NCI-H2196 (cell line): ENCODE results near the gene BTG4.

Experiments
- DNase-seq: peaks from one replicate; lab custom pipeline; 2025; ENCODE audit not compliant: unreplicated experiment; lab: John Stamatoyannopoulos, UW

BTG4 gene

DNA sequence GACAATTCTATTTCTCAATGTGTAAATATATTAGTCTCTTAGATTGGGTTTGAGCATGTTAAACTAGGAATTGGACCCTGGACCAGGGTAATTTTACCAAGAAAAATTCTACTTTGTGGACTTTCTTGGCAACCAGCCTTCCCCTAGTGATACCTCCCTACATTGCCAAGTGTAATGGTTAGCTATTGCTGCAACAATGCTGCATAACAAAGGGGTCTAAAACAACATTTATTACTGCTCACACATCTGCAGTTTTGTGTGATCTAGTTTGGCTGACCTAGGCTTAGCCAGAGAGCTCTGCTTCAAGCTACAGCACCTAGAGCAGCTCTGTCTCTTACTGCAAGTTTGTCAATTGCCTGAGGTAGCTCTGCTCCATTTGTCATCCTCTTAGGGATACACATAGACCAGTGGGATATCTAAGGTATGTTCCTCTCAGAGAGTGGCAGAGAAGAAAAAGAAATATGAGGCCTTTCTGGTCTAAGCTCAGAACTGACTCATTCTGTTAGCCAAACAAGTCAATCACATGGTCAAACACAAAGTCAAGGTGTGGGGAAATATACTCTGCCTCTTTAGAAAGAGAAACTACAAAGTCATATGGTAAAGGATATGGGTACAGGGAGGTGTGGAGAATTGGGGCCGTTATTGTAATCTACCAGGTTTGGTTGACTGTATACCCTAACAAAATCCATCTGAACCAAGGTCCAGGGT is 26.4 kb upstream of the BTG4 start:
- no peak for DNase-seq

DNA sequence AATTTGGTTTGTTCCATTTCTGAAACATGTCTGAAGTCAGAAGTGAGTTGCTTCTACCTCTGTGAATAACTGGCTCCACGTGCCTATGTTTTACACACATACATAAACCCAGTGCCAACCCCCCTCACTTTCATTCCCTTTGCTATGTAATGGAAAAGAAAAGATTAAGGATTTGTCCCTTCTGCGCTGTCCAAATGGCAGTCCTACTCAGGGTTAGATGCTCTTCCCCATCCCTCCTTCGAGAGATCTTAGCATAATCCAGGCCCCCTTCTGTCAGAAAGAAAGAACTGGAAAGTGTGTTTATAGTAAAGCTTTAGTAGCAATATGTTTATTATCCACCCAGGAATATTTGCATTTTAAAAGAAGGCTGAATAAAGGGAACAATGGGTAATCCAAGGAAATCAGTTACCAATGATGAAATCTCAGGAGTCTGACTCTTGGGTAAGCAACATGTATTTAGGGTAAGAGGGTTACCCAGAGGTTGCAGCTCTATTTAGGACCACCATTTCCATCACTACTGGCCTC is 25.2 kb upstream of the BTG4 start:
- DNase-seq: no peak

DNA sequence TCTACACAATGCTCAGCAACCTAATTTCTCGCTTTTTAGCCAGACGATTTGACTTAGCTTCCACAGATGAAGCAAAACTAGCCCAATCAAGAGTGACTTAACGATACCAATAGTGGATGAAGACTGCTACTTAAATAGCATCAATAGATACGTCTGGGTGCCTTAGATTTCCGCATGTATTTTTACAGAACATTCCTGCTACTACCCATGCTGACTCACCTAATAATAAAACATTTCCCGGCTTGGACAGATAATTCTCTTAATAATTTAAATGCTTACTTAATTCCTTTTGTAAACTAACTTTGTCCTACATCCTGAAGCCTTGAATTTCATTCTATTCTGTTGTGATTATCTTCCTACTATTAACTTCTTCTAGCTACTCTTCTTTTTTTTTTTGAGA is 23.1 kb upstream of the BTG4 start:
- DNase-seq: no peak

DNA sequence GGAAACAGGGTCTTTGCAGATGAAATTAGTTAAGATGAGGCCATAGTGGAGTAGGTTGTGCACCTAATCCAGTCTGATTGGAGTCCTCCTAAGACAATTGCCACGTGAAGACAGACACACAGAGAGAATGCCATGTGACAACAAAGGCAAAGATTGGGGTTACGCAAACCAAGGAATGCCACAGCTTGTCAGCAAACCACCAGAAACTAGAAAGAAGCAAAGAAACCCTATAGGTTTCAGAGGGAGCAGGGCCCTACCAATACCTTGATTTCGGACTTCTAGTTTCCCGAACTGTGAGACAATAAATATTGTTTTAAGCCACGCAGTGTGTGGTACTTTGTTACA is 20.2 kb upstream of the BTG4 start:
- no peak for DNase-seq

DNA sequence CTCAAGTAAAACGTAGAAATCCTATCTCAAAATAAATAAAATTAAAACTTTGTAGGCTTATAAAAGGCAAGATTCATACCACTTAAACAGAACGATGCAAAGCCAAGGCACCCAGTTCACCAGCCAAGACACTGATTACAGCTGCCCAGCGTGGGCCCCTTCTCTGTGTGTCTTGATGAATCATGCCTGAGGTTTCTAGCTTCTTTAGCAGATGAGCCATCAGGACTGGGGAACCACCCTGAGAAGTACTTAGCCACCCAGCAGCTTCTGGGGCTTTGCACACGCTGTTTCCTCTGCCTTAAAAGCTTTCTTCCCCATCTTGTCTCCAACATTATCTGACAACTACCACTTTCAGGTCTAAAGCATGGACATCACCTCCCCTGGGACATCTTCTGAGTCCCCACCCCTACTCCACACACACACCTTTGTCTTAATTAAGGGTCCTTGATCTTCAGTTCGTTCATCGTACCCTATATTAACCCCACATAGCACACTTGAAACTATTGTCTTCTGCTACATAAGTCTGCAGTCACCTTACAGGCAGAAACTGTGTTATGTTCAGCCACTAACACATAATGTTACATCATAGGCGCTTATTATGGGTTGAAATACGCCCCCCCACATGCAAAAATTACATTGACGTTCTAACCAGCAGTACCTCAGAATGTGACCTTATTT is 19.6 kb upstream of the BTG4 start:
- no peak for DNase-seq

DNA sequence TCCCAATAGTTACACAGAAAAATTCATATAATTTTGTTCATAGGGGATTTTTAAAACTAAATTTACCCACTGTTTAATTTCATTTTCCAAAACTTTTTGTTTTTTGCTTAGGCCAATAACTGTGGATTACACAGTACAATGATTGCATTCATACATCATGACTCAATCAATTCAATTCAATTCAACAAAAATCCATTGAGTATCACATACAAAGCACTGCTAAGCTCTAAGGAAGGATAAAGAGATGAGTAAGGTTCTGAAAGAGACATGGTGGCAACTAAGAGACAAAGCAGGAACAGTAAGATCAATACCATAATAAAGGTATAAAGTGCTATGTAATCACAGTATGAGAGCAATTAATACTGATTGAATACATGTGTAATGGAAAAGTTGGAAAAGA is 18.9 kb upstream of the BTG4 start:
- DNase-seq: no peak

DNA sequence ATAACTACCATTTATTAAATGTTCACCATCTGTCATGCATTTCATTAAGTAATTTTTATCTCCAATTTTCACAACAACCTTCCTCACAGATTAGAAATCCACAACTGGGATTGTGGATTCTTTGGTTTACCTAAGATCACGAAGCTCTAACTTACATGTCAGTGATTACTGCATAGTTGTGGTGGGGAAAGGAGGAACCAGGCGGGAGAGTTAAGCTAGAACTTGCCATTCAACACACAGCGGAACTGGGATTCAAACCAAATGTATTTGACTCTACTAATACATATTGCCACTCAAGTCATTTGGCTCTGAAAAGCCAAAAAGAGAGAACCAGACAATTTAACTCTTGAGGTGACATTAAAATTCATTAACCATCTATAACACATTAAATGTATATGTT is 17.9 kb upstream of the BTG4 start:
- no peak for DNase-seq

DNA sequence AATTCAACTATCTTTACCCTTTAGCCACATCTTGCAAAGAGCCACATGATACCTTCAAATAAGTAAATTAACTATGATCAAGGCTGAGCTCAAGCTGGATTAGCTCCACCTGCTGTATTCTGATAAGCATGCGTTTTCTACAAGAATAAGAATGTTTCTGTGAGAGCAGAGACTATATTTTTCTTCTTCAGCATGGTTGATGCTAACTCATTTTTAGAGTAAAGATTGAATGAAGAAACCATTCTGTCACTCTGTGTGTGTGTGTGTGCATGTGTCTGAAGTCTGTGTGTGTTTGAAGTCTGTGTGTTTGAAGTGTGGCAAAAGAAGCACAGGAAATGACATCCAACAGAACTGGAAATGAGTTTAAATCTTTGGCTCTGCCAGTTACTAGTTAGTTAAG is 16.4 kb upstream of the BTG4 start:
- DNase-seq: no peak

DNA sequence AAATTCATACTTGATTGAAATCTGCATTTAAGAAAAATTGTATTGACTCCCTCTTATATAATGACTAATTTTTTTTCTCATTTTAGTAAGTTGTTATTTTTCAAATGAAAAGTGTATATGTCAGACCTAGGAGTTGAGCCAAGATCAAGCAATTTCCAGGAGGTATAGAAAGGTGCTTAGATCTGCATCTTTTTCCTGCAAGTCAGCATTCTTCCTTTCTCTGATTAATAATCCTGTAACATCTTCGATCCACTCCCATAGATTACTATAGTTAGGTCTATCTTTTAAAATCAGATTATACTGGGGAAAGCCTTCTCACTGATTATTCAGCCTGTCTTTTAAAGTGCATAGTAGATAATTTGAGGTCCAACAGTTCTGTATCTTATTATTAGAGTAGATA is 15.1 kb upstream of the BTG4 start:
- no peak for DNase-seq

DNA sequence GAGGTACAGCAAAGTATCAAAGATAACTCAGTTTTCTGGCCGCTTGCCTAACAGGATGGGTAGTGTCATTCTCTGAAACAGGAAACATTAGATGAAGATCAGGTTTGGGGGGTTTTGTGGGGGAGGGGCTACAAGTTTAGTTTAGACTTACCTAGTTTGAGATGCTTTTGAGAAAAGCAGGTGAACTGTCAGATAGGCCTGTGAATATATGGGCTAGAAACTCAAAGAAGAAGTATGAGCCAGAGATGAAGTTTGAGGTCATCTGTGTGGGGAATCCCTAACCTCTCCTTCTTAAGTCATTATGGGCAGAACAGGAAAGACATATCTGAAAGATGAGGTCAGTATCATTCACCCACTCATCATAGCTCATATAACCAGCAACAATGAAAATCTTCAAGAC is 14.3 kb upstream of the BTG4 start:
- DNase-seq: no peak

DNA sequence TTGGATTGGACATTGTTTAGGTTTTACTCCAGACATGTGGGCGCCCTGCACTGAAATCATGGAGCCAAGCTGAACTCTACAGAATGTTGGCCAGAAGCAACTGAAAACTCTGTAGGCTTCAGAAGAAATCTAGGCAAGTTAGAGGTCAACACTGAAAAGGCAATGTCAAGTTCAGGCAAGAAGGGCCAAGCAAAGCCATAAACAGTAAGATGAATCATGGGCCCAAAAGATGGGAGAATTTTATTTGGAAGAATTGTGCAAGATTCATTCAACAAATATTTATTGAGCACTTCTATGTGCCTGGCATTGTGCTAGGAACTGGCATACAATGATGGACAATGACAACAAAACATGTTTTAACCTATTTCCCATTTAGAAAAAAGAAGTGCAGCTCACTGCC is 13.3 kb upstream of the BTG4 start:
- DNase-seq: no peak

DNA sequence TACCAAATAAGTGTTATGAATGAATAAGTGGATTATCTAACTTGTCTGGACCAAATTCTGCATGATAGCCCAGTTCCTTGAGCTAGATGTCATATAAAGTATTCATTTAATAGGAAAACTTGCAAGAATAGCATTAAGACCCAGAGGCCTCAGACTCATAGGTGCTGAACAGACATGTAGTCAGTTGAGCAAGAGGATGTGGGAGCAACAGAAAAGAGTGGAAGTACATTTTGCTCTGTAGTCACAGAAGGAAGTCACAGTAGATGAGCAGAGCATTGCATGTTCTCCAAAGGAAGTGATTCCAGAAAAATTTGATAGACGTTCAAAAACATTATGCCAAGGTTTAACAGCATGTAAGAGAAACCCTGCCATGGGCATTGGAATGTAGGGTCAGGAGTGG is 11.9 kb upstream of the BTG4 start:
- no peak for DNase-seq

DNA sequence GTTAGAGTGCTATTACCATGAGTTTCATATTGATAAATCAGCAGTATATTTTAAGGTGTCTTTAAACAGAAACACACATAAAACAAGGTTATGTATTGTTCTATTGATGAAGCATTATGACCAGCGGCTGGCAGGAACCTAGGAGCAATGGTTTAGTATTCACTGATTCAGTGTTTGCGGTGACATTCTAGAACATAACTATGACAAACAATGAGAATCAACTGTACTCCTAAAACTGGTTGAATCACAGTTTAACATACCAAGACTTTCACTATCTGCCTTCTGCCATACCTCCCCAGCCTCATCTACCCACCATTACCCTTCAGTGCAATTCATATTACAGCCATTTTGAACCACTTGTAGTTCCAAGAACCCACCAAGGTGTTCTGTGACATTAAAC is 11.2 kb upstream of the BTG4 start:
- DNase-seq: no peak

DNA sequence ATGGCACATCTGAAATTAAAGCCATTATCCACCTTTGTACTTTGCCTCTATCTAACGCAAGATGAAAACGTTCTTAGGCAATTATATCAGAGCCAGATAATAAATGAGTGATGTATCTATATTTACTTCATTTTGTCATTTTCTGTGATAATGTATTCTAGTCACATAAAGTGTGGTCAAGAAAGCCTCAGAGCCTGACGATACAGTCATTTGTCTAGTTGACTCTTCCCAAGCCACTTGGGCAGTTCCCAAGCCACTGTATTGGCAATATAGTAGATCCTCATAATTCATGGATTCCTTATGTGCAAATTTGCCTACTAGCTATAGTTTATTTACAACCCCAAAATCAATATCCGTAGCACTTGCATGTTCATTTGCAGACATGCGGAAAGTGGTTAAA is 10.2 kb upstream of the BTG4 start:
- DNase-seq: no peak

DNA sequence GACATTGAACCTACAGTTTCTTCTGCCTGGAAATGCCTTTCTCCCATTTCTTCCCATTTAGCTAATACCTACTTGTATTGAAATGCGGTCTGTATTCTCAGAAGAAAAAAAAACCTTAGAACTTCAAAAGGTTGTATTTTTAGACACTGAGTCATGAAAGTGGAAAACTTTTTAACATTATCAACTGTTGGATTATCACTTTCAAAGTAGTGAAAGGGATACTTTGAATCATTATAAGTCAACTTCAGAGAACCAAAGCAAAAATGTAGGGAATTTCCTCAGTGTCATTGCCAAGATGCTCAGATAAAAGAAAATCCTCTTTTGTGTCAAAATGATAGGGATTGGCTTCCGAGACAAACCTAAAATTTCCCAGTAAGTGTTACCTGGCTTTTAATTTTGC is 8.9 kb upstream of the BTG4 start:
- no peak for DNase-seq

DNA sequence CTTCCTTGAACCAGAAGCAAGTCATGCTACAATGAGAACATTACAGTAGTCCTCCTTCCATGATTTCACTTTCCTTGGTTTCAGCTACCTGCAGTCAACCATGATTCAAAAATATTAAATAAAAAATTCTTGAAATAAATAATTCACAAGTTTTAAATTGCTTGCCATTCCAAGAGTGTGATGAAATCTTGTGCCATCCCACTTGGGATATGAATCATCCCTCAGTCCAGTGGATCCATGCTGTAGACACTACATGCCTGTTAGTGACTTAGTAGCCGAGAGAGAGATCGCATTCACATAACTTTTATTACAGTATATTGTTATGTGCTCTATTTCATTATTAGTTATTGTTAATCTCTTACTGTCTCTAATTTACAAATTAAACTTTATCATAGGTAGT is 8.4 kb upstream of the BTG4 start:
- DNase-seq: no peak

DNA sequence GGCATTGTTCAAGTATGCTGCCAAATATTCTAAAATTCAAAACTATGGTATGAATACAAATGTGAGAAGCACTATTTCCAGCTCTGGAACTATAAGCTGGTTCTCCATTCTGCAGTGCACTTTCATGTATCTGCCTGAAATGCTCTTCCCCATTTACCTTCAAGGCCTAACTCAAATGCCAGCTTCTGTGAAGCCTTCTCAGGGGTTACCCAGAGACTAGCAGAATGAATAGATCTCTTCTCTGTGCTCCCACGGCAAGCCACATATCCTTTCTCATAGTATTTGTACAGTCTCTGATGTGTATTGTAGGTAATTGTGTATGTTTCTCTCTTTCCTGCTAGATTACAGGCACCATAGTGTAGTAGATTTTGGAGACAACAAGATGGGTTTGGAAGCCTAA is 6.5 kb upstream of the BTG4 start:
- no peak for DNase-seq

DNA sequence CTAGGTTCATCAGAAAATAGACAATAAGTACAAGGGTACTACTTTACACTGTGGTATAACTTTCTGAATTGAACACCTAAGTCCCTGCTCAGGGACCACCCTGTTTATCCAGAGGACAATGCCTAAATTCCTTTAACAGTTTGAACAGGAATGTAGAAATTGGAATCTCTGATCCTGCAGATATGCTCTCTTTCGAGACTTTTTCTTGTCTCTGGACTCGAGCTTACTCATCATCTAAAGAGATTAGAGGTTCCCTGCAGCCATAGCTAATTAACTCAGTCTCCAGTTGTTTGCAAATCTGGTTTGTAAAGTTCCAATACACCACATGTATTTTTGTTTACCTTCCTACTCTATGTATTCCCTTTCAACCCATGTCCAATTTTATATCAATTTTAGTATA is 3.4 kb upstream of the BTG4 start:
- DNase-seq: no peak

DNA sequence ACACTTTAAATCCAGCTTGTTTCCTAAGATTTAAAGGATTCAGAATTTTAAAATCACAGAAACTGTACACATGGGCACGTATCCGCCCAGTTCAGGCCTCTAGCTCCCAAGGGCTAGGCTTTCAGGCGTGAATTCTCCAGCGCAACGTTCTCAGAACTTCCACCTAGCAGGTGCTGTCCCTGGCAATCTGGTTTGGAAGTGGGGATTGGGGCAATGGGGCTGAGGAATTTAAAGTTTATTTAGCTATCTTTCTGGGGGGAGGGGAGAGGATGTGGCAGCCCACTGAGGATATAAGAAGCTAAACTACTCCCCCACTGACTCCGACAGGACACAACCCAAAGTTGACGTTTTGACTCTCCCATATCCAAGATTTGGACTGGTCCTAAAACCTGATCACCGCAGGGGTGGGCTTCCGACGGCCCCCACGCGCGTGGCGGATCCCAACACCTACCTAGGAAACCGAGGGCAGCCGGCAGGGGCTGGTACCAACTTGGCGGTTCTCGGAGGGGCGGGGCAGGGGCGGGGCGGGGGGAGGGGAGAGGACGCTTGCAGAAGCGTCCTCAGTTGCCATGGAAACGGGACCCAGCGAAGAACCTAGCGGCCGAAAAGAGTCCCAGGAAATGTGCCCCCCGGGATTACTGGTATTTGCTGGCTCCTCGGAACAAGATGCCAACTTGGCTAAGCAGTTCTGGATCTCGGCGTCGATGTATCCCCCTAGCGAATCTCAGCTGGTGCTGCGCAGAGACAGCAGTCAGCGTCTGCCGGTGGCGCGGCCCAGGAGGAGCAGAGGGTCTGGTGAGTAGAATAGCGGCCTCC is 2.2 kb upstream of the BTG4 start, which contains the start of gene HOATZ:
TSS of gene HOATZ (plus strand) at position 563 of the 816 bp plus-strand sequence. CDS start at position 570, 7 bp downstream.
- no peak for DNase-seq

DNA sequence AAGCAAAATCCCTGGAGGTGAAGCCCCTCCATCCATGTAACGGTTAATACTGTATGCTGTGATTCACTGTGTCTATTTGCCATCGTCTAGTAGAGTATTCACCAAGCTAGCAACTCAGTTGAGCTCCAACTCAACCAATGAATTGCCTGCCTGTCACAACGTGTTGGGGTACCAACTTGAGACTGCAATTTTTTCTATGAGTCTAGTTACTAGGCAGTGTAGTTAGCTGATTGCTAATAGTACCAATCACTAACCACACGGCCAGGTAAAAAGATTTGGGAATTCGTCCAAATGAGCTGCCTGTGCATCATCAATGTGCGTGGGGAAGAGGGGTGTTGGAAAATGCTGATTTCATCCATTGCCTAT is 1.0 kb upstream of the BTG4 start:
- no peak for DNase-seq

DNA sequence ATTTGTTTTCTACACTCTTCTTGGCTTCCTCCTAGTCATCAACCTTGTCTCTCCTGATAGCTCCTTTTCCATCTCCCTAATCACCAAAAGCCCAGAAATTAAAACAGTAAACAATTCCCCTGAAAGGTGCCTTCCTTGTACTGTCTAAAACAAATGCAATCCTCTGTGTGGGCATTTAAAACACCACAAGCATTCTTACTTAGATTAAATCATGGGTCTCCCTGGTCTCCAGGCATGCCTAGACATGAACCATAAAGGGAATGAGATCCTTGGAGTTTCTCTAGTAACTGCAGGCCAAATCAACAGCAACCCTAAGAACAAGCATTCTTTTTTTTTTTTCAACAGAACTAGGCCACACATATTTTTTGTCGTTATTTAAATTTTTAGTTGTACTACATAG is 1.9 kb downstream of the BTG4 start:
- DNase-seq: no peak

DNA sequence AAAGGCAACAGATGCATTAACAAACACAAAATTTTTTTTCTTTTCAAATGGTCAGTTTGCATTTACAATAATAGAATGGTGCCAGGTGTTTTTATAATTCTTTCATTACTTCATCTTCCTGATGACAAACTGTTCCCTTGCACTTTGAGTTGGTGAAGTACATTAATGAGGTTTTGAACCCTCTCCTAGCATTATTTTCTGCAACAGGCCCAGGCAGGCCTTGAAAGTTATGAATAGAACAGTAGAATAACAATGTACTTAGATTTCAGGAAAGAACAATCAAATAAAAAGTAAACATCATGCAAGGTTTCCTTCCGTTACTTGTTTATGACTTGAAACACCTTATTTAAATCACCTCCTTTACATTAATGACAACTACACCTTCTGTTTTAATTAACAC is 9.6 kb downstream of the BTG4 start:
- no peak for DNase-seq
